ENCODE data around the gene LMF1. TPM values are rescaled to one million over a fixed set of nuclear protein-coding genes. Genes with fewer than 3 reads are reported as not detected.

Gene LMF1
- total RNA-seq, 1 donor from 2014 or later = 19.0 TPM

DNA sequence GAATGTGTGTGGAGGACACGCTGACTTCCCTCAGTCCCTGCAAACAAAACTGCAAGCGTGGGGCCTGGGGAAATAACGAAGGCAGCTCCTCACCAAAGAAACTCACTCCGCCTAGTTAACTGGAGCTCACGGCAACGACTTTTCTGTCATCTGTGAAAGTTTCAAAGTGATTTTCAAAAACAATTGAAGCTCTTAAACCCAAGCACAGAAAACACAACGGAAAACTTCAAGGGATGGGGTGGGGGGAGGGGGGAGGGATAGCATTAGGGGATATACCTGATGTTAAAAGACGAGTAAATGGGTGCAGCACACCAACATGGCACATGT, 167.1 kb downstream of the LMF1 start:
- Histone ChIP-seq H3K9me3 (no peaks in the 10 kb centered on the region), H3K27me3 (peaks cover 35% of the 10 kb centered on the region), H3K4me3 (no peak overlapping the region), H3K4me1 (no peaks in the 10 kb centered on the region), H3K36me3 (no peaks in the 10 kb centered on the region), H3K27ac (no peak overlapping the region)
- TF ChIP-seq, protein P1, sequence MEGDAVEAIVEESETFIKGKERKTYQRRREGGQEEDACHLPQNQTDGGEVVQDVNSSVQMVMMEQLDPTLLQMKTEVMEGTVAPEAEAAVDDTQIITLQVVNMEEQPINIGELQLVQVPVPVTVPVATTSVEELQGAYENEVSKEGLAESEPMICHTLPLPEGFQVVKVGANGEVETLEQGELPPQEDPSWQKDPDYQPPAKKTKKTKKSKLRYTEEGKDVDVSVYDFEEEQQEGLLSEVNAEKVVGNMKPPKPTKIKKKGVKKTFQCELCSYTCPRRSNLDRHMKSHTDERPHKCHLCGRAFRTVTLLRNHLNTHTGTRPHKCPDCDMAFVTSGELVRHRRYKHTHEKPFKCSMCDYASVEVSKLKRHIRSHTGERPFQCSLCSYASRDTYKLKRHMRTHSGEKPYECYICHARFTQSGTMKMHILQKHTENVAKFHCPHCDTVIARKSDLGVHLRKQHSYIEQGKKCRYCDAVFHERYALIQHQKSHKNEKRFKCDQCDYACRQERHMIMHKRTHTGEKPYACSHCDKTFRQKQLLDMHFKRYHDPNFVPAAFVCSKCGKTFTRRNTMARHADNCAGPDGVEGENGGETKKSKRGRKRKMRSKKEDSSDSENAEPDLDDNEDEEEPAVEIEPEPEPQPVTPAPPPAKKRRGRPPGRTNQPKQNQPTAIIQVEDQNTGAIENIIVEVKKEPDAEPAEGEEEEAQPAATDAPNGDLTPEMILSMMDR (IDR thresholded peaks at IDR 0.05) = no peak
- DNase-seq = no peak
- intact Hi-C loops (cut with DNase I) = no loop called here
- no peak for ATAC-seq

Other genes with a start within 250 kb of the LMF1 start
- 30.5 TPM for gene ANTKMT, start 249.8 kb downstream of the LMF1 start, total RNA-seq
- gene CCDC78, start 244.5 kb downstream of the LMF1 start, total RNA-seq = 0.78 TPM
- 8.9 TPM for gene HAGHL, start 243.9 kb downstream of the LMF1 start, total RNA-seq
- 24.2 TPM for gene CIAO3, start 230.0 kb downstream of the LMF1 start, total RNA-seq
- gene MSLN, start 210.2 kb downstream of the LMF1 start, total RNA-seq = 93.3 TPM
- gene RPUSD1, start 182.6 kb downstream of the LMF1 start, total RNA-seq = 14.2 TPM
- gene CHTF18, start 182.4 kb downstream of the LMF1 start, total RNA-seq = 12.3 TPM
- gene GNG13, start 170.2 kb downstream of the LMF1 start, total RNA-seq = not detected
- gene SOX8, start 10.8 kb upstream of the LMF1 start, total RNA-seq = 0.81 TPM
- not detected for gene SSTR5, start 101.8 kb upstream of the LMF1 start, total RNA-seq
- not detected for gene C1QTNF8, start 125.3 kb upstream of the LMF1 start, total RNA-seq
- 10.9 TPM for gene CACNA1H, start 182.1 kb upstream of the LMF1 start, total RNA-seq

Data from upper lobe of right lung (tissue), 1 donor.